Measurements from ENCODE around the gene CTSC.
A peak's percentile ranks its signal among the peaks of the same experiment; 100 is the strongest.
"Not testable (repeated sequence)": the region's sequence is repeated elsewhere in the genome, so short reads cannot be mapped to it uniquely, and the experiment has no call there.

The CTSC gene

DNA sequence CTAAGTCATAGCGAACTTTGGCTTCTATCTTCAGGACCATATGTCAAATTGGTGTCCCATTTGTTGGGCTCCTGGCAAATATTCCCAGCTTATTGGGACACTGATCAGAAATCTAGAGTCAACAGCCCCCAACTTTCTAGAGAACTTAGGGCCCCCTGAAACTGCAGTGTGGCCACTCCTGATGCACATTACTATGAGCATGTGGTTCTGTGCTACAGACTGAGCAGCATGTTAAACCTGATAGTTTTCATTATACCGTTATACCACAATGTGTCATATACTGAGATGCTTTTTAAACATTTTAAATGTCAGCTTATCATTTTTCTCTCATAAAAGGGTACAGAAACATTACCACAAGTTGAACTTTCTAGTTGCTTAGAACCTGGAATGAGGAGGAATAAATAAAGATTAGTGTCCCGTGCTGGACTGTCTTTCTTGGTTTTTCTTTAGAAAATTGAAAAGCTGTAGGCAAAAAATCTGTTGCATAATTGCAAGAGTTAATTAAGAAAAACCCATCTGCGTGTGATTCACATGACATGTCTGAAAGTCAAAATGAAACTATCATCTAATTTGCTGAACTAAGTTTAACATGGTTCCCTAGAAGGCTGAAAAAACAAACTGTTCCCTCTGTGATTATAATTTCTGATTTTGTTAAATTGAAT lies 16.4 kb upstream of the CTSC start:
- no peak for DNase-seq (ENCODE audit: extremely low read depth in 1 of 2, low read depth in 1 of 2)

DNA sequence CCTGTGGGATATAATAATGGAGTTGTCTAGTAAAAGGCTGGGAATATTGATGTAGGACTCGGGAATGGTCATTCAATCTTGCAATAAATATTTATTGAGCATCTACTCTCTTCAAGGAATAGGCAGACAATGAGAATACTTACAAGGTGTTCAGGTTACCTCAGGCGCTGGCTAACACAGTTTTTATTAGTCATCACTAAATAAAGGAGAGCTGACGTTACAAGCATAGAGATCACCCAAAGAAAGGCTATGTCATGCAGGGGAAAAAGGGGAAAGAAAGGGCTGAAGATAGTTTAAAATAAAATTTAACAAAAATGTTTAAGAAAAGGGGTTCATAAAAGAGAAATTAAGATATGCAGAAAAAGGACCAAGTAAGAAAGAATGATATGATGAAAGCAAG lies 15.8 kb upstream of the CTSC start:
- DNase-seq (ENCODE audit: extremely low read depth in 1 of 2, low read depth in 1 of 2) = no peak

DNA sequence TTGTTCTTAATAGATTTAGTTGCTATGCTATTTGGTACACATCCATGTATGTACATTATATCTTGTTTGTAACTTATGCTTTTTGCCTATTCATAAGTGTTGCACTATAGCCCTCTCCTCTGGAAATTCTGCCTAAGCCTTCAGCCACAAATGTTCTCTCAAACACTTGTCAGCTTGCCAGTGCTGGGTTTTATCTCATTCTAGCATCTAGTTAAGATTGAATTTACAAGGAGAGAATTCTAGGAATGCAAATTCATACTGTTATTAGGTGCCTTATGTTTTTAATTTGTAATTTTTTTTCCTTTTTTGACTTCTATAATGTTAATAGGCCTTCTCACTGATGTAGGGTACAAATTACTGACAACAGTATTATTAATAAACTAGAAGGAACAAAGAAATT lies 14.6 kb upstream of the CTSC start:
- DNase-seq (ENCODE audit: extremely low read depth in 1 of 2, low read depth in 1 of 2) = no peak

DNA sequence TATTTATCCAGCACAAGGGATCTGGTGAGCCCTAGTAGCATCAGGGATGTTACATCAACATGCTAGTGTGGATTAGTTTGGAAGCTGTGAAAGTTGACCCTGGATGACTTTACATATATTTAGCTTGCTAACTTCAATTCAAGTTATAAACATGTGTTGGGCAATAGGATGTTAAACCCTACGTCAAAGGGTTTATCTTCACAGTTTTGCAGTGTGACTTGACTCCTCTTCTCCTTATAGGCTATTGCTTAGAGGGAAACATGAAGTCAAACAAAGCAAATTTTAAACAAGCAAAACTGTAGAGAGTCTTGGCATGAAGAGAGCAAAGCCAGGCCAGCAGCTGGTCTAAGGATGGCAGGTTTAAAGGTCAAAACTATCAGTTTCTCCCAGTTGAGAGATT lies 11.3 kb upstream of the CTSC start:
- no peak for DNase-seq (ENCODE audit: extremely low read depth in 1 of 2, low read depth in 1 of 2)

DNA sequence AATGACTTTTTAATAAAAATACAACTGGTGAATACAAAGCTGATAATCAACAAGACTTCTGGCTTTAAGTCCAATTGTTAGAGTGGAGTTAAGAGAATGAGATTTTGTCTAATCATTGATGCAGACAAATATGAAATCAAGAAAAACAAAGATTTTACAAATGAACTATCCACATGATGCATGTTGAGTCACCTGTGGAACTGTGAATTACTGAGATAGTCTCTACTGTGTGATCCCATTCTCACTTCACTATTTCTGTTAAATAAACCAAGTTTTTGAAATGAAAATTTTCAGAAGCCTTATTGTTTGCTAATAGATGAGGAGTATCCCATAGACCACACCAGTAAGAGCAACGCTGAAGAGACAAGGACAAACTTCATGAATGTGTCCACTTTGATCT lies 8.4 kb upstream of the CTSC start:
- no peak for DNase-seq (ENCODE audit: extremely low read depth in 1 of 2, low read depth in 1 of 2)

DNA sequence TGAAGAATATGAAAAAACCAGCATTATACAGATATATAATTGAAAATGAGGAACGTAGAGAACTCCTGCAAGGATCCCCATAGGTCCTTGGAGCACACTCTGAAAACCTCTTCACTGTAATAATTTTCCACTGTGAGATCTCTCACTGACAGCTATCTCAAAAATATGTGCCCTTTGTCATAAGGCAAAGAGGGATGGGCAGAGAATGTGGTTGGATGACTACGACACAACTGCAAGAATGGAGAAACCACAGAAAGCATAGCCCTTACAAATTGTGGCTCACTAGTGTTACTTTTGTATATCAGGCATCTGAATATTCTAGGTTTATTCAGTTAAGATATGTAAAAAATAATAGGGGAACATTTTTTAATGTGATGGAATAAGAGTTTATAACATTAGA lies 7.9 kb upstream of the CTSC start:
- no peak for DNase-seq (ENCODE audit: extremely low read depth in 1 of 2, low read depth in 1 of 2)

DNA sequence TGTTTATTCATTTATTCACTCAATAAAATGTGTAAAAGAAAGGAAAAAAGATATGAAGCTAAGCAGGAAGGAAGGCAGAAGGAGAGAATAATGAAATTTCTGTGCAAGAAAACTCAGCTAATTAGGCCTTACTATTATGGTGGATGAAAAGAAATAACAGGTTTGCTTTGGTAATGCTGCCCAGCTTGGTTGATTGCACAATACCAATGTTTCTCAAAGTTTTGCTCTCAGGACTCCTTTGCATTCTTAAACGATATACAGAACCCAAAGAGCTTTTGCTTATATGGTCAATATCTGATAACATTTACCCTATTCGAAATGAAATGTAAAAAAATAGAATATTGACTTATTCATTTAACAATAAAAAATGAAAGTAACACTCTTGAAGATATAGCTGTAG lies 7.3 kb upstream of the CTSC start:
- DNase-seq (ENCODE audit: extremely low read depth in 1 of 2, low read depth in 1 of 2) = no peak

DNA sequence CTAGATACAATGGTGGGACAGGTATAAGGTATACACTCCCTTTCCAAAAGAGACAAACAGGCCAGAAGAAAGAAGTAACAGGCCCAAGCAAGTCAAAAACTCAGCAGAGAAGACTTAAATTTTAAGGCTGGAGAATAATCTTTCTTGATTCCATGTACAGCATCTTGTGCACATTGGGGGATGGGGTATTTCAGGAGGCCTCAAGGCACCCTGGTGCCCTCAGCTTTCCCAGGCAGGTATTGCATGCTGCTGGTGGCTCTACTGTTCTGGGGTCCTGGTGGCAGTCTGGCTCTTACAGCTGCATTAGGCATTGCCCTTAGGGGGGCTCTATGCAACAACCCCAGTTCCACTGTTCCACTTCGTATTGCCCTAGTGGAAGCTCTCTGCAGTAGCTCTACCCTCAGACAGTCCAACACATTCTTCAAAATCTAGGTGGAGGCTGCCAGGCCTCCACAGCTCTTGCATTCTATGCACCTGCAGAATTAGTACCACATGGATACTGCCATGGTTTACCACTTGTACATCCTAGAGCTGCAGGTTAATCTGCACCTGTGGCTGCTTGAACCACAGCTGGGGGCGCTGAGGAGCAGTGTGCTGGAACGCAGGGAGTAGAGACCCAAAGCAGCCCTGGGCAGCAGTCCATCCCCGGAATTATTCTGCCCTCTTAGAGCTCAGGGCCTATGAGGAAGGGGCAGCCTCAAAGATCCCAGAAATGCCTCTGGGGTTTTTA lies 4.2 kb upstream of the CTSC start:
- DNase-seq (ENCODE audit: extremely low read depth in 1 of 2, low read depth in 1 of 2) = no peak

DNA sequence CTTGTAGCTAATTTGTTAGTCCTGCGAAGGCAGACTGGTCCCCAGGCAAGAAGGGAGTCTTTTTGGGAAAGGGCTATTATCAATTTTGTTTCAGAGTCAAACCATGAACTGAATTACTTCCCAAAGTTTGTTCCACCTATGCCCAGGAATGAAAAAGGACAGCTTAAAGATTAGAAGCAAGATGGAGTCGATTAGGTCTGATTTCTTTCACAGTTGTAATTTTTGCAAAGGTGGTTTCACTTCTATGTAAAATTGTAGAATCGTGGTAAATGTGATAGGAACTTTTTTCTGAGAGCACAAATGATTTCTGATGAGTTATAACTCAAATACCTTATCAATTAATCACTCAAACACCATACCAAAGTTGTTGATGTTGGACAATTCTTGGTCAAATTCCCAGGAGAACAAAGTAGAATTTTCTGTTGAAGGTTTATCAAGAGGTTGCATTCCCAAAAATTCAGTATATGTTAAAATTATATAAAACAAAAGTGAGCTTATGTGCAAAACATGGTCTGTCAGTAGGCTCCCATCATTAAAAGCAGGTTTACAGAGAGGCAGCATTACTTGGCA lies 2.9 kb upstream of the CTSC start:
- no peak for DNase-seq (ENCODE audit: extremely low read depth in 1 of 2, low read depth in 1 of 2)

DNA sequence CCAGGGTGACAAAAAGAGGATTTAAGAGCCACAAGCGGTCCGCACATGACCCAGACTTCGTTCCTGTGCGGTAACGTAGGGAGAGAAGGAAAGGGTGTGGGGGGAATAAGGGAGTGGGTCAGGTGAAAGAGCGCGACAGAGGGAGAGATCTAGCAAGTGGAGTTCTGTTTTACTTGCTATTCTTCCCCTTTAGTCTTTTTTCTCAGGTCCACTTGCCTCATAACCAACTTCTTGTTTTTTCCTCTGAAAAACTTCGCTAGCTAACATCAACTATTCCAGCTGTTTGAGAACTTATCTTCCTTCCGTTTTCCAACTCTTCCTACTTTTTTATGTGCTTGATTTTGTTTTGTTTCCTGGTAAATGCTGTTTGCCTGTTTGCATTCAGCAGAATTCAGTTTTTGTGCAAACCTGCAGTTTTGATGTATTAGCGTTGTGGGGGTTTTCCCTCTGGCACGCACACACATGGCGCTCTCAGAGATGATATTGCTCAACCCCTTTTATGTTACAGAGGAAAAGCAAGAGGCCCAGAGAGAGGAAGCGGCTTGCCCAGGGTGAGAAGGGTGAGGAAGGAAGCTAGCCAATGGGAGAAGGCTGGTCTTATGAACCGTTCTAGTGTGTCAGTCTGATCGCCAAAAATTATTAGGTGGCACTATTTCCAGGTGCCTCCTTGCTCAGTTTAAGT lies 592 bp upstream of the CTSC start:
- peak; percentile 36 to 63 for DNase-seq (ENCODE audit: extremely low read depth in 1 of 2, low read depth in 1 of 2)

DNA sequence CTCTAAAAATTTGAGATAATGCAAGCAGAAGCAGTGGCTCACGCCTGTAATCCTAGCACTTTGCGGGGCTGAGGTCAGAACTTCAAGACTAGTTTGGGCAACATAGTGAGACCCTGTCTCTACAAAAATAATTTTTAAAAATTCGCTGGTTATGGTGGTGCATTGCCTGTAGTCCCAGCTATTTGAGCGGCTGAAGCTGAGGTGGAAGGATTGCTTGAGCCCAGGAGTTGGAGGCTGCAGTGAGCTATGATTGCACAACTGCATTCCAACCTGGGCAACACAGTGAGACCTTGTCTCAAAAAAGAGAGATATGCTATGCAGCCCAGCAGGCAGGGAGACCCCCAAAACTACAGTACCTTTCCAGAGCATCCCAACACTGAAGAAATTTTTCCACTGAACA lies 2.3 kb downstream of the CTSC start:
- no peak for DNase-seq (ENCODE audit: extremely low read depth in 1 of 2, low read depth in 1 of 2)

DNA sequence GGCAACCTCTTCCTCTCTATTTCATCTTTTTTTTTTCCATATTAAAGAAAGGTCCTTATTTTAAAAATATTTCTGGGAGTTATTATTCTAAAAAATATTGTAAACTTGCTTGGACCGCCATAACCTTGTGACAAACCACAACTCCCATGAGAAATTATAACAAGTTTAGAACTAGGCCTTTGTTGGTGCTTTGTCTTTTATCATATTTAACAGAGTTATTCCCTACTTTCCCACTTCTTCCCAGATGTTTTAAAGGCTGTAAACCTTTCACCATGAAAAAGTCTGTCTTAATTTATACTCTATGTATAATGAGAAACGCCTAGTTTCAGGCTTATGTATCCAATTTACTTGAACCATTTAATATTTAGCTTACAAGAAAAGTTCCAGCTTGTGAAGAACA lies 3.7 kb downstream of the CTSC start:
- no peak for DNase-seq (ENCODE audit: extremely low read depth in 1 of 2, low read depth in 1 of 2)

DNA sequence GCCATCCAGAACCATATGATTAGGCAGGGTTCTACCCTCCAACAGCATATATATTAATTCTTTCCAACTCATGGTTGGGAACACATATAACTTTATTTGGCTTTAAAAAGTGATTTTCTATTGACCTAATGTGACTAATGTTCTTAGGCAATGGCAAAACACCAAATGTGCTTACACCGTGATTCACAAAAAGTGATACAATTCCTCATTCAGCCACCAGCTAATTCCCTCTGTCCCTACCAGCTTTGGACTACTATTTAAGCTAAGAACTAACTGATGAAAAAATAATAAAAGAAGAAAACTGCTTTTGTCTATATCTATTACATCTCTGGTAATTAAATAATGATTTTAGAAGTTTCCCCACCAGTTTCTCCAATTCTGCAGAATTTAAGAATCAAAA lies 4.7 kb downstream of the CTSC start:
- DNase-seq (ENCODE audit: extremely low read depth in 1 of 2, low read depth in 1 of 2) = no peak

DNA sequence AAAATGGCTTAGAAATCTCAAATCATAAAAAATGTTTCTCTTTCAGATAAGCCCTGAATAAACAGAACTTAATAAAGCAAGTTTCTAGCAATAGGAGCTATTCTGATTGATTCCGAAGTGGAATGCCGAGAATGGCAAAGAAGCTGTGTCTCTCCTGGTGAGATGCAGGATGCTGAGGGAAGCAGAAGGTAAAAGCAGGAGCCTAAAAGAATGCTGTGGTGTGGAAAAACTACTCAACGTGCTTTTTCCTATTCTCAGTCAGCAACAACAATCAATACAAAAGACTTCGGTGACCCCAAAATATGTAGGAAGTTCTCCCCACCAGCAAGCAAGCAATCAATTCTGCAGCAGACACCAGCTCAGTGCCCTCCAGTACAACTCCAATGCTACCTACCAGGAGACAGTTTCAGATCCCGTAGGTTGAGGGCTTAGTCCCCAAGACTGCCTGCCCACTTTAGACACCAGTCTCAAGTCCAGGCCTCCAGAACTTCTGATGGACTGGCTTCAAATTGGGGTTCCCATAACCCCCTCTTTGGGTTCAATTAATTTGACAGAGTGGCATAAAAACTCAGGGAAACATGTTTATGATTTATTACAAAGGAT lies 6.6 kb downstream of the CTSC start:
- DNase-seq (ENCODE audit: extremely low read depth in 1 of 2, low read depth in 1 of 2) = no peak

DNA sequence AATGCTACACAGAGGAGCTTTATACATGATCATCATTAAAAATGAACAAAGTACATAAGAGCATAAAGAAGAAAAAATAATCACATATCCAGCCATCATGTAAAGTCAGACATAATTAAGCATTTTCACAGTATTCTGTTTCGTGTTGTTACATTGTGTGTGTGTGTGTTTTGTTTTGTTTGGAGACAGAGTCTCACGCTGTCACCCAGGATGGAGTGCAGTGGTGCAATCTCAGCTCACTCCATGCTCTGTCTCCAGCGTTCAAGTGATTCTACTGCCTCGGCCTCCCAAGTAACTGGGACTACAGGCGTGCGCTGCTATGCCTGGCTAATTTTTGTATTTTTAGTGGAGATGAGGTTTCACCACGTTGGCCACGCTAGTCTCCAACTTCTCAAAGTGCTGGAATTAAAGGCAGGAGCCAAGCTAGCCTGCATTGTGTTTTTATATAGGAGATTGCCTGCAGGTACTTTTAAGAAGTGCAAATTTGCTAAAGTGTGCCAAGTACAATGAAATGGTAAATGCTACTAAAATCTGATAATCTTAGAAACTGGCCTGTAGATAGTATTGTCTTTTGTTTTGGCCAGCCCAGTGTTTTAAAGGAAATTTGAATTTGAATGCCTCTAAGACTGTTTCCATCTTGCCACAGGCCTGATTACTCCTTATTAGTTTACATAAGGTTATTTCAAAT lies 7.8 kb downstream of the CTSC start:
- DNase-seq (ENCODE audit: extremely low read depth in 1 of 2, low read depth in 1 of 2) = no peak

DNA sequence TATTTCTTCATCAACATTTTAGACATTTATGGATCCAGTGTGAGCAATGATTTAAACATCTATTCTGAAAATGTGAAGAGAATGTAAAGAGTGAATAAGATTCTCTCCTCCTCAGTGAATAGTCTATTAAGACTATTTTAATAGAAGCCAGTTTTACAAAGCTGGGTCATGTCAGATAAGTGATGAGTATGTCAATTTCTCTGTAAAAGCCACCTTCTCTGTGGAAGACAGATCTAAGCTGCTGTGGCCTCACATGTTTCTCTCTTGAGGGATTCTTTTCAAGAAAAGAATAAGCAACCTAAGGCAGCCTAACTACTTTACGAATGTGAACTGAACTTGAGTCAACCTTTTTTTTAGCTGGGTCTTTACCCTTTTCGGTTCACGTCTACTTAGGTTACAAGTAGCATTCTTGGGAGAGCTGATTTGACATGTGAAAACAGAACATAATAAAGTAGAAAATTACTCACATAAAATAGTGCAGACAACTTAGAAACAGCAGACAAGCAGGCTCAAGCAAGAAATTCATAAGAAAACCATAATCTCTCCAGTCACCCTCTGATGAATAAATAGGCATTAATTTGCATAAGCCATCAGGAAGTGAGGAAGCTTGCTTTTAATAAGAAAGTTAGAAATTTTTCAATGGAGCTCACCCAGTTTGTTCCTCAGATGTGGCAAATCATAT lies 9.9 kb downstream of the CTSC start:
- no peak for DNase-seq (ENCODE audit: extremely low read depth in 1 of 2, low read depth in 1 of 2)

DNA sequence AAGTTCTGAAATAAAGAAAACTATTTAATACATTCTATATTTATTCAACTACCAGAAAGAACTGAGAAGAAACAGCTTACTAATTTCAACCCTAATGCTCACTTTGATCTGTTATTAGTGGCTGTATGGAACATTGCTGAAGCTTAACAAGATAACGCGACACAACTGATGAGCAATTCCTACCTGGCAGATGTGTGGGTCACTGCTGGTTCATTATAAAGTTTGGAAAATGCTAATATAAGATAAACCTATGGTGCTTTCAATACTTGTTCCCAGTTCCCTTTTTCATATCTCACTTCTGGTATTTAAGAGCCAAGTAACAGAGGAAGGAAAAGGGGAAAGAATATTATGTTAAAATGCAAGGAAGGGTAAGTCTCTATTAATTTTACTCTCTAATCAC lies 10.5 kb downstream of the CTSC start:
- no peak for DNase-seq (ENCODE audit: extremely low read depth in 1 of 2, low read depth in 1 of 2)

DNA sequence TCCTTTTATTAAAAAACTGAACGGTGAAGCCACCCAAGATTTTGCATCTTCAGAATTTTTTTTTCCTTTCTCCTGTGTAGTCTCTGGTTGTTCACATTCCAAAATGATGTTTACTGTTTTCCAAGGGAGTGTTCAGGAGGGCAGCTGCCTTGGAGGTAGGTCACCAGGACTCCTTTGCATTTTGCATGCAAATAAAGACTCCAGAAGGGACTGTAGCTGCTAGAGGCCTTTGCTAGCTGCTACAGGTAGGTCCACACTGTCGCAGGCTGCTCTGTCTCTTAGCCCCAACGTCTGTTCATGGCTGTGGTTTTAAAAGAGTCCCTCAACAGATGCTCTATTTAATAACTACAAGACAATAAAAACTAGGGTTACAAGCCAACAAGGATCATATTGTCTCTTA lies 11.4 kb downstream of the CTSC start:
- DNase-seq (ENCODE audit: extremely low read depth in 1 of 2, low read depth in 1 of 2) = no peak

DNA sequence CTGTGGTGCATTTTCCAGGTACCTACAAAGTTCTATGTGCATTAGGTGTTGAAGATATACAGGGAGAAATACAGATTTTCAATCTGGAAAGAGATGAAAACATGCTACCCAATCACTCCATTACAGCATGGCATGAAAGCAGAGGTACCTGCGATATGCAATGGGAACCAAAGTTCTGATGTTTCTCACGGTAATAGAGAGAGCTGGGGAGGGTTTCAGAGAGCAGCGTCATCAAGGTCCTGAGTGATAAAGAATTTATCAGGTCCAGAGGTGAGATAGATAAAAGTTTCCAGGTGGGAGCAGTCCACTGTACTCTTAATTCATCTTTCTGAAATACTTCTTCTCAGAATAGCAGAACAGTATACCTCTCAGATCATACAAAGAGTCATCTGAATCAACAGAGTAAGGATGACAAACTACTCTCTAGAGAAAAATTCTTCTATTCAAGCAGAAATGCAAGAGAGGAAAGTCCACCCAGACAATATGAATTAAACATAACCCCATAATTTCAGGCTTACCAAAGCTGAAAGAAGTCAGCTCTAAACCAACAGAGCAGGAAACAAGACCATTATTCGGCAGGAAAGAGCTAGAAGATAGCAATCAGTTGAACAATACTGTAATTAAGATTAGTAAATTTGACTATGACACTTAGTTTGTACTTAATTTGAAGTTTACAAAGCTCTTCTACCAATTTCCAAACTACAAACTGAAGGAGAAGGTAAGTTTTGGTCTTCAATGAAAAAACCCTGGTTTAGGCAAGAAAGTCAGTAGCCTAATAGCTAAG lies 12.8 kb downstream of the CTSC start:
- DNase-seq (ENCODE audit: extremely low read depth in 1 of 2, low read depth in 1 of 2) = no peak

DNA sequence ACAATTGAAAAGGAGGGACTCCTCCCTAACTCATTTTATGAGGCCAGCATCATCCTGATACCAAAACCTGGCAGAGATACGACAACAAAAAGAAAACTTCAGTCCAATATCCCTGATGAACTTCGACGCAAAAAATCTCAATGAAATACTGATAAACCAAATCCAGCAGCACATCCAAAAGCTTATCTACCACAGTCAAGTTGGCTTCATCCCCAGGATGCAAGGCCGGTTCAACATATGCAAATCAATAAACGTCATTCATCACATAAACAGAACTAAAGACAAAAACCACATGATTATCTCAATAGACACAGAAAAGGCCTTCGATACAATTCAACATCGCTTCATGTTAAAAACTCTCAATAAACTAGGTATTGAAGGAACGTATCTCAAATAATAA lies 14.7 kb downstream of the CTSC start:
- not testable (repeated sequence) for DNase-seq (ENCODE audit: extremely low read depth in 1 of 2, low read depth in 1 of 2)
